RWPE2 (cell line): ENCODE measurements around the gene IL16.

Experiments used
- ATAC-seq: fragments of 200-7000 bp; cut with Tn5 transposase; 3 replicates; pipeline ENCODE4 v1.9.1; 2021; ENCODE audit warnings: low read depth
- DNase-seq: peaks from one replicate; pipeline ENCODE4 v3.0.0-alpha.2; 2020; ENCODE audit warnings: low spot score
- H3K27ac ChIP-seq: fragments of 450-650 bp; 2 replicates; pipeline ENCODE4 v1.5.1; 2017; ENCODE audit warnings: mild to moderate bottlenecking; ENCODE audit not compliant: poor library complexity, severe bottlenecking
- H3K27me3 ChIP-seq: fragments of 250-450 bp; sonication (Bioruptor Pico); 2 replicates; pipeline ENCODE4 v1.5.1; 2021; ENCODE audit warnings: mild to moderate bottlenecking, moderate library complexity; ENCODE audit not compliant: insufficient read depth, poor library complexity, severe bottlenecking
- H3K36me3 ChIP-seq: fragments of 250-450 bp; sonication (Bioruptor Pico); 2 replicates; pipeline ENCODE4 v1.5.1; 2020; ENCODE audit warnings: low read depth, mild to moderate bottlenecking, moderate library complexity
- H3K4me1 ChIP-seq: fragments of 250-450 bp; sonication (Bioruptor Pico); 2 replicates; pipeline ENCODE4 v1.5.1; 2021; ENCODE audit warnings: mild to moderate bottlenecking, moderate library complexity; ENCODE audit not compliant: insufficient read depth, poor library complexity, severe bottlenecking
- H3K4me3 ChIP-seq: fragments of 250-450 bp; sonication (Bioruptor Pico); 2 replicates; pipeline ENCODE4 v1.5.1; 2021; ENCODE audit warnings: mild to moderate bottlenecking, moderate library complexity; ENCODE audit not compliant: severe bottlenecking
- H3K9me3 ChIP-seq: fragments of 250-450 bp; sonication (Bioruptor Pico); 2 replicates; pipeline ENCODE4 v1.5.1; 2021; ENCODE audit warnings: mild to moderate bottlenecking, moderate library complexity; ENCODE audit not compliant: severe bottlenecking
- CTCF ChIP-seq: fragments of 450-650 bp; IDR thresholded peaks from one replicate; pipeline ENCODE4 v1.5.1; 2017; ENCODE audit warnings: mild to moderate bottlenecking, moderate library complexity; ENCODE audit not compliant: poor library complexity, severe bottlenecking

Gene IL16

GRCh38 chr15:81165535-81165934, 31.1 kb upstream of the IL16 start:
- no peaks in the 10 kb centered on the region for H3K36me3 ChIP-seq
- no peak overlapping the region for H3K4me3 ChIP-seq
- H3K27ac ChIP-seq, result peak overlapping the region; percentile 22
- H3K9me3 ChIP-seq, result no peaks in the 10 kb centered on the region
- H3K27me3 ChIP-seq, result no peaks in the 10 kb centered on the region
- H3K4me1 ChIP-seq, result peaks cover 32% of the 10 kb centered on the region
- peak; percentile 17 for TF ChIP-seq CTCF
- DNase-seq (no peak), ATAC-seq (peak; percentile 87)

GRCh38 chr15:81166636-81167305, 29.9 kb upstream of the IL16 start:
- DNase-seq (no peak), ATAC-seq (no peak)
- Histone ChIP-seq H3K4me3 (no peak overlapping the region), H3K4me1 (peaks cover 27% of the 10 kb centered on the region), H3K27me3 (no peaks in the 10 kb centered on the region), H3K36me3 (no peaks in the 10 kb centered on the region), H3K9me3 (no peaks in the 10 kb centered on the region), H3K27ac (peak overlapping the region; percentile 7)
- TF ChIP-seq CTCF, result no peak

GRCh38 chr15:81168131-81168526, 28.6 kb upstream of the IL16 start:
- DNase-seq (no peak), ATAC-seq (no peak)
- no peak overlapping the region for H3K4me3 ChIP-seq
- H3K9me3 ChIP-seq, result no peaks in the 10 kb centered on the region
- H3K27ac ChIP-seq, result no peak overlapping the region
- no peak for TF ChIP-seq CTCF
- H3K36me3 ChIP-seq, result no peaks in the 10 kb centered on the region
- no peaks in the 10 kb centered on the region for H3K27me3 ChIP-seq
- H3K4me1 ChIP-seq, result peaks cover 27% of the 10 kb centered on the region

- Histone ChIP-seq H3K27ac (no peak overlapping the region), H3K36me3 (no peaks in the 10 kb centered on the region), H3K4me1 (peaks cover 27% of the 10 kb centered on the region), H3K4me3 (no peak overlapping the region), H3K9me3 (no peaks in the 10 kb centered on the region), H3K27me3 (no peaks in the 10 kb centered on the region)
- DNase-seq (no peak), ATAC-seq (no peak)
- no peak for TF ChIP-seq CTCF
Measured at GRCh38 chr15:81168644-81169043, 28.0 kb upstream of the IL16 start.

- Histone ChIP-seq H3K27ac (no peak overlapping the region), H3K4me1 (peaks cover 11% of the 10 kb centered on the region), H3K9me3 (no peaks in the 10 kb centered on the region), H3K27me3 (no peaks in the 10 kb centered on the region), H3K4me3 (no peak overlapping the region), H3K36me3 (no peaks in the 10 kb centered on the region)
- DNase-seq (no peak), ATAC-seq (no peak)
- no peak for TF ChIP-seq CTCF
Measured at GRCh38 chr15:81170511-81170910, 26.2 kb upstream of the IL16 start.
